ENCODE results near the gene ROBO1.

Gene ROBO1

DNA sequence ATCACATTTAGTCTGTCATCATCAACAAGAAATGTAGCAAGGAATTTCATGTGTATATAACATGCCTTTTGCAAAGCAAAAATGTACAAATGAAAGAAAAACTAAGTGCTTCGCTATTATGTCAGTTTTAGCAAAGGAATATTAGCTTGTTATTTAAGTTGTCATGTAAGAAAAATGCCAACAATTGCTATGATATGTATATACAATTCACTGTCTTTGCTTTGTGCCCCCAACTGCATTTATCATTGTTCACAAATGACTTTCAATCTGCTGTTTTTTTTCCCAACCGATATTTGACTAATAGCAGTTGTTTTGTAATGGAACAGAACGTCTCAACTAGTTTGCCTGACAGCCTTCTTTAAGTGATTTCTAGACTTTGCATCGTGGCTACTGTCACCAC is 207.1 kb downstream of the ROBO1 start:
- Histone ChIP-seq H3K36me3 (ENCODE audit: control insufficient read depth, insufficient read depth, low read length) (no peaks in the 10 kb centered on the region), H3K4me1 (ENCODE audit: control insufficient read depth, insufficient read depth, low read length) (no peaks in the 10 kb centered on the region), H3K4me3 (ENCODE audit: low read depth, low read length) (no peak overlapping the region), H3K9ac (ENCODE audit: low read depth, low read length) (no peak overlapping the region), H3K27ac (ENCODE audit: low read depth, low read length) (no peak overlapping the region), H3K9me3 (ENCODE audit: control insufficient read depth, insufficient read depth, low read length) (no peaks in the 10 kb centered on the region), H3K27me3 (ENCODE audit: control insufficient read depth, insufficient read depth, low read length) (no peaks in the 10 kb centered on the region)

DNA sequence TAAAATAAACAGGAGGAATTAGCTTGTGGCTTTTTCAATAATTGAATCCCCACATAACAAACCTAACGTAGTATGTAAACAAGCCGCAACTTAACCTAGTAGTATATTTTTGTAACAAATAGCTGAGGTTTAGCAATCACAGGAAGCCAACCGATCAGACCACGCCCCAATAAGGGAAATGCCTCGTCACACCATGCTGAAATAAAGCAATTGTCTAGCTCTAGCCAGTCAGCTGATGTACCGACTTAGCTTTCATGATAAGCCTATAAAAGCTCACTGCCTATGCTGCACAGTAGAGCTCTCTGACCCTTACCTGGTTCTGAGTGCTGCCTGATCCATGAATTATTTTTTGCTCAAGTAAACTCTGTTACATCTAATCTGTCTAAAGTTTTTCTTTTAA is 208.9 kb downstream of the ROBO1 start:
- H3K36me3 ChIP-seq (ENCODE audit: control insufficient read depth, insufficient read depth, low read length): no peaks in the 10 kb centered on the region
- no peak overlapping the region for H3K27ac ChIP-seq (ENCODE audit: low read depth, low read length)
- no peaks in the 10 kb centered on the region for H3K4me1 ChIP-seq (ENCODE audit: control insufficient read depth, insufficient read depth, low read length)
- H3K9me3 ChIP-seq (ENCODE audit: control insufficient read depth, insufficient read depth, low read length): no peaks in the 10 kb centered on the region
- no peak overlapping the region for H3K9ac ChIP-seq (ENCODE audit: low read depth, low read length)
- no peaks in the 10 kb centered on the region for H3K27me3 ChIP-seq (ENCODE audit: control insufficient read depth, insufficient read depth, low read length)
- H3K4me3 ChIP-seq (ENCODE audit: low read depth, low read length): no peak overlapping the region

DNA sequence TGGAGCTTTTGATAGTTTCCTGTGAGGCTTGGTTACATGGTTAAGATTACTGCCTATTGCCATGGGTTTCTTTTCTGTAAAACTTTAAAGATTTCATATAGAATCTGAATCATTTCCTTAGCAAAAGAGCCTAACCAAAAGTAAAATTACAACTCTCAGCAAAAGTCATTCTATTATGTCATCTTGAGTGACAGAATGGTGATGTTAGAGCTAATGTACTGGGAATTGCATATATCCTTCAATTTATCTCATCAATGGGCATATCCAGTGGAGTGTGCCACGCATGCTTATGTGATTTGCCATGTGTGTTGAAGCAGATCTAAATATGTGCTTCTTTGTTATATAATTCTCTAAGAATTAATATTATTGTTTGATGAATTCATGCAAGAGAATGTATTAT is 212.1 kb downstream of the ROBO1 start:
- Histone ChIP-seq H3K27ac (ENCODE audit: low read depth, low read length) (no peak overlapping the region), H3K4me3 (ENCODE audit: low read depth, low read length) (no peak overlapping the region), H3K9me3 (ENCODE audit: control insufficient read depth, insufficient read depth, low read length) (no peaks in the 10 kb centered on the region), H3K27me3 (ENCODE audit: control insufficient read depth, insufficient read depth, low read length) (no peaks in the 10 kb centered on the region), H3K9ac (ENCODE audit: low read depth, low read length) (no peak overlapping the region), H3K4me1 (ENCODE audit: control insufficient read depth, insufficient read depth, low read length) (no peaks in the 10 kb centered on the region), H3K36me3 (ENCODE audit: control insufficient read depth, insufficient read depth, low read length) (no peaks in the 10 kb centered on the region)

- Histone ChIP-seq H3K36me3 (ENCODE audit: control insufficient read depth, insufficient read depth, low read length) (no peaks in the 10 kb centered on the region), H3K27ac (ENCODE audit: low read depth, low read length) (no peak overlapping the region), H3K4me1 (ENCODE audit: control insufficient read depth, insufficient read depth, low read length) (no peaks in the 10 kb centered on the region), H3K9ac (ENCODE audit: low read depth, low read length) (no peak overlapping the region), H3K4me3 (ENCODE audit: low read depth, low read length) (no peak overlapping the region), H3K9me3 (ENCODE audit: control insufficient read depth, insufficient read depth, low read length) (no peaks in the 10 kb centered on the region), H3K27me3 (ENCODE audit: control insufficient read depth, insufficient read depth, low read length) (no peaks in the 10 kb centered on the region)
These were observed 215.8 kb downstream of the ROBO1 start for GRCh38 chr3:79551997-79552396.

- Histone ChIP-seq H3K9ac (ENCODE audit: low read depth, low read length) (no peak overlapping the region), H3K4me1 (ENCODE audit: control insufficient read depth, insufficient read depth, low read length) (no peaks in the 10 kb centered on the region), H3K27ac (ENCODE audit: low read depth, low read length) (no peak overlapping the region), H3K9me3 (ENCODE audit: control insufficient read depth, insufficient read depth, low read length) (no peaks in the 10 kb centered on the region), H3K4me3 (ENCODE audit: low read depth, low read length) (no peak overlapping the region), H3K36me3 (ENCODE audit: control insufficient read depth, insufficient read depth, low read length) (no peaks in the 10 kb centered on the region), H3K27me3 (ENCODE audit: control insufficient read depth, insufficient read depth, low read length) (no peaks in the 10 kb centered on the region)
These were observed 216.4 kb downstream of the ROBO1 start for GRCh38 chr3:79551321-79551892.

- H3K9me3 ChIP-seq (ENCODE audit: control insufficient read depth, insufficient read depth, low read length): no peaks in the 10 kb centered on the region
- H3K27ac ChIP-seq (ENCODE audit: low read depth, low read length): no peak overlapping the region
- no peaks in the 10 kb centered on the region for H3K27me3 ChIP-seq (ENCODE audit: control insufficient read depth, insufficient read depth, low read length)
- H3K4me3 ChIP-seq (ENCODE audit: low read depth, low read length): no peak overlapping the region
- no peak overlapping the region for H3K9ac ChIP-seq (ENCODE audit: low read depth, low read length)
- no peaks in the 10 kb centered on the region for H3K36me3 ChIP-seq (ENCODE audit: control insufficient read depth, insufficient read depth, low read length)
- no peaks in the 10 kb centered on the region for H3K4me1 ChIP-seq (ENCODE audit: control insufficient read depth, insufficient read depth, low read length)
These were observed 224.4 kb downstream of the ROBO1 start for GRCh38 chr3:79543218-79543982.

GRCh38 chr3:79534727-79535126 is 233.1 kb downstream of the ROBO1 start:
- H3K36me3 ChIP-seq (ENCODE audit: control insufficient read depth, insufficient read depth, low read length): no peaks in the 10 kb centered on the region
- H3K9ac ChIP-seq (ENCODE audit: low read depth, low read length): no peak overlapping the region
- H3K4me3 ChIP-seq (ENCODE audit: low read depth, low read length): no peak overlapping the region
- H3K27ac ChIP-seq (ENCODE audit: low read depth, low read length): no peak overlapping the region
- H3K27me3 ChIP-seq (ENCODE audit: control insufficient read depth, insufficient read depth, low read length): no peaks in the 10 kb centered on the region
- H3K9me3 ChIP-seq (ENCODE audit: control insufficient read depth, insufficient read depth, low read length): no peaks in the 10 kb centered on the region
- no peaks in the 10 kb centered on the region for H3K4me1 ChIP-seq (ENCODE audit: control insufficient read depth, insufficient read depth, low read length)

DNA sequence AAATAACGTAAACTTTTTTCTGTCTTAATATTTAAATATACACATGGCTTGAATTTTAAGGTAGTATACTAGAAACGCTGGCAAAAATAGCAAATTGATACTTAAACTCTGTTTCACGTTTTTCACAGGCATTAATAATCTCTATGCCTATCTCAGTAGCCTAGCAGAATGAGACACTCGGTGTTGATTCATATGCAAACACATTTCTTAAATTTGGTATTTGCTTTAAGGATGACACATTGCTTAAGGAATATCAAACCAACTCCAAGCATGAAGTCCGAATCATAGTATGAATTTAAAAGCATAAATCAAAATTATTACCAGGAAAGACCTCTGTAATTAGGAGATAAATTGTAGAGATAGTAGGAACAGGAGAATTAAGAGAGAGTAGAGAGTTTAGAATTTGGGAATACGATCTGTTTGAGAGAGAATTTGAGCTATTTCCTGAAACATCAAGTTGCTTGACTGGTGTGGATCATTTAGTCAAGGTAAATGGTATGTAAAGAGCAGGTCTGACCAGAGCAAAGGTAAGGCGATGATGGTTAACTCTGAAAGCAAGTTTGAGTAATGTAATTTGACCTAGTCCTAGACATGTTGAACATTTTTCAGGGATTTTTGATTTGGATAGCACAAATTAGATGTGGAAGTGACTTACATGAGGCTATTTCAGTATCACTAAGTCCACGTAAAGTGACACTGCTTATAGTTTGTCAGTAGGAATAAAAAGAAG is 236.1 kb downstream of the ROBO1 start:
- H3K9me3 ChIP-seq (ENCODE audit: control insufficient read depth, insufficient read depth, low read length): no peaks in the 10 kb centered on the region
- no peak overlapping the region for H3K9ac ChIP-seq (ENCODE audit: low read depth, low read length)
- no peak overlapping the region for H3K4me3 ChIP-seq (ENCODE audit: low read depth, low read length)
- no peaks in the 10 kb centered on the region for H3K36me3 ChIP-seq (ENCODE audit: control insufficient read depth, insufficient read depth, low read length)
- H3K4me1 ChIP-seq (ENCODE audit: control insufficient read depth, insufficient read depth, low read length): no peaks in the 10 kb centered on the region
- no peaks in the 10 kb centered on the region for H3K27me3 ChIP-seq (ENCODE audit: control insufficient read depth, insufficient read depth, low read length)
- no peak overlapping the region for H3K27ac ChIP-seq (ENCODE audit: low read depth, low read length)

GRCh38 chr3:79521221-79521848 is 246.5 kb downstream of the ROBO1 start:
- H3K9me3 ChIP-seq (ENCODE audit: control insufficient read depth, insufficient read depth, low read length): no peaks in the 10 kb centered on the region

DNA sequence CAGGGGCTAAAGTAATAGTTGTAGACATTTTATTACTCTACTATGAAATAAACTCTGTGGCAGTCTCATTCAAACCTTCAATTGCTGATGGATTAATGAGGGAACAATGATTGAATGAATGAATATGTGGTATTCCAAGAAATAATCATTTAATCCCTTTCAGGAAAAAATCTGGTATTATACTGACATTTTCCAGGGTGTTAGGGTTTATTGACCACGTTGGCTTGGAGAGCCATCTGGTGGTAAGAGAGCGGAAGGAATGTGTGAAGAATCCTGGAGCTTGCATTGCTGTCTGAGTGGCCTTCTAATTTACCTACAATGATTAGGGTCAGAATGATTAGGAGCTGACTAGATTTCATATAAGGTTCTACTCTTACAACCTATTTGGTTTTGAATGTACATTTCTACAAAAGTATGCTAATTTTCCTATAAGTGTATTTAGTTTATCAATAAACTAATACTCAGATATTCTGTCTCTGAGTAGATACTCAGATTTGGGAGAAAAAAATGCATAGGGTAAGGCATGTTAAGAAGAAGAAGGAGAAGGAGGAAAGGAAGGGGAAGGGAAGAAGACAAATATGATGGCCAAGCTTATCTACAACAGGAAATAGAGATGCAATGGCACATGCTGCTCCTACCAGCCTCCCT is 249.9 kb downstream of the ROBO1 start:
- Histone ChIP-seq H3K36me3 (ENCODE audit: control insufficient read depth, insufficient read depth, low read length) (no peaks in the 10 kb centered on the region), H3K9ac (ENCODE audit: low read depth, low read length) (no peak overlapping the region), H3K4me3 (ENCODE audit: low read depth, low read length) (no peak overlapping the region), H3K4me1 (ENCODE audit: control insufficient read depth, insufficient read depth, low read length) (peaks cover 13% of the 10 kb centered on the region; the same call in 1 of the 2 replicates), H3K9me3 (ENCODE audit: control insufficient read depth, insufficient read depth, low read length) (no peaks in the 10 kb centered on the region), H3K27ac (ENCODE audit: low read depth, low read length) (no peak overlapping the region), H3K27me3 (ENCODE audit: control insufficient read depth, insufficient read depth, low read length) (no peaks in the 10 kb centered on the region)

More at GRCh38 chr3:79521221-79521848, 246.5 kb downstream of the ROBO1 start:
- no peak overlapping the region for H3K9ac ChIP-seq (ENCODE audit: low read depth, low read length)
- no peak overlapping the region for H3K4me3 ChIP-seq (ENCODE audit: low read depth, low read length)
- H3K27ac ChIP-seq (ENCODE audit: low read depth, low read length): no peak overlapping the region
- no peaks in the 10 kb centered on the region for H3K36me3 ChIP-seq (ENCODE audit: control insufficient read depth, insufficient read depth, low read length)
- H3K4me1 ChIP-seq (ENCODE audit: control insufficient read depth, insufficient read depth, low read length): peaks cover 8% of the 10 kb centered on the region; the same call in 1 of the 2 replicates
- H3K27me3 ChIP-seq (ENCODE audit: control insufficient read depth, insufficient read depth, low read length): no peaks in the 10 kb centered on the region
